WERI-Rb-1 (cell line): ENCODE data around the gene EIF2S3.

ENCODE experiments used
- DNase-seq: peaks from one replicate; pipeline ENCODE4 v3.0.0-alpha.2; 2020
- H3K27ac ChIP-seq: fragments of 250-450 bp; sonication (Bioruptor Pico); 2 replicates; pipeline ENCODE4 v1.5.1; 2020; ENCODE audit warnings: mild to moderate bottlenecking, moderate library complexity
- H3K27me3 ChIP-seq: fragments of 250-450 bp; sonication (Bioruptor Pico); 2 replicates; pipeline ENCODE4 v1.5.1; 2021; ENCODE audit warnings: mild to moderate bottlenecking, low read depth, moderate library complexity; ENCODE audit not compliant: insufficient read depth, severe bottlenecking
- H3K36me3 ChIP-seq: fragments of 250-450 bp; sonication (Bioruptor Pico); 2 replicates; pipeline ENCODE4 v1.5.1; 2020; ENCODE audit warnings: mild to moderate bottlenecking, moderate library complexity
- H3K4me3 ChIP-seq: 2 replicates; pipeline ENCODE4 v1.5.1; 2011; ENCODE audit warnings: low read depth, mild to moderate bottlenecking, control low read depth, low read length
- H3K9me3 ChIP-seq: fragments of 250-450 bp; sonication (Bioruptor Pico); 2 replicates; pipeline ENCODE4 v1.5.1; 2021; ENCODE audit warnings: mild to moderate bottlenecking, moderate library complexity; ENCODE audit not compliant: severe bottlenecking
- TF ChIP-seq, protein P1 (sequence below): IDR thresholded peaks from 2 replicates; pipeline ENCODE4 v1.5.1; 2011; ENCODE audit warnings: low read depth, mild to moderate bottlenecking, control low read depth, inconsistent platforms, low read length

The EIF2S3 gene

DNA sequence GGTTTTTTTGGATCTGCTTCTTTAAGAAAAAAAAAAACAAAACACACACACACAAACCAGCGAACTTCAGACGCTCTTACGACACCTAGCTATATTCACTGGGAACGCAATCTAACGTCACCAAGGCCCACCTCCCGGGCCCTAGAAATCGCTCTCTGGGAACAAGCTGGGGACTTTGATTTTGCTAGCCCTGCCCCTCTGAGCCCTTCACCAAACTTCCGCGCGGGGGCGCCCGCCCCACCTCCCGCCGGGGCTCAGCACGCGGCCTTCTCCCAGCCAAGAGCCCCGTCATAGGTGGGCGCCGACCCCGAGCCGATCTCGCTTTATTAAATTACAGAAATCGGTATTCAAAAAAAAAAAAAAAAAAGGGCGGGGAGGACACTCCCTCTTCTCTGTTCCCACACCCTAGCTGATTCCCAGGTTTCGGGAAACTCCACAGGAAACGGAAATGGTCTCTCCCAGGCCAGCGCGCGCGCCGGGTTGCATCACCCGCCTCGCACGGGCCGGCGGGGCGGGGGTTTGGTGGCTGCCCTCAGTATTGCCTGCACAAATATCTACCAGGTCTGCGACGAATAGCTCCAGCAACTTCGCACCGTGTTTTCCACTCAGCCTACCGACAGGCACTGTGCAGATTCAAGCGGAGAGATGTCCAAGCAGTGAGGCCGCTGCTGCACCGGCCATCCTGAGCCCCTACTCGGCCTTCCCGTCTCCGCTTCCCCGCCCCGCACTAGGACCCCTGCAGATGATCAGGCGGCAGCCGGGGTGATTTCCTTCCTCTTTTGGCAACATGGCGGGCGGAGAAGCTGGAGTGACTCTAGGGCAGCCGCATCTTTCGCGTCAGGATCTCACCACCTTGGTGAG, at the start of gene EIF2S3:
Gene EIF2S3 (plus strand): TSS at position 775 of the 861 bp plus-strand sequence. CDS start 13 bp downstream, at position 788.
- Histone ChIP-seq H3K27ac (no peak within 1 kb of the TSS; the same call in 1 of the 2 replicates), H3K9me3 (no peaks in the 10 kb centered on the region), H3K27me3 (no peaks in the 10 kb centered on the region), H3K36me3 (peaks cover 12% of the 10 kb centered on the region), H3K4me3 (no peak within 1 kb of the TSS; the same call in 1 of the 2 replicates)
- TF ChIP-seq, protein P1, sequence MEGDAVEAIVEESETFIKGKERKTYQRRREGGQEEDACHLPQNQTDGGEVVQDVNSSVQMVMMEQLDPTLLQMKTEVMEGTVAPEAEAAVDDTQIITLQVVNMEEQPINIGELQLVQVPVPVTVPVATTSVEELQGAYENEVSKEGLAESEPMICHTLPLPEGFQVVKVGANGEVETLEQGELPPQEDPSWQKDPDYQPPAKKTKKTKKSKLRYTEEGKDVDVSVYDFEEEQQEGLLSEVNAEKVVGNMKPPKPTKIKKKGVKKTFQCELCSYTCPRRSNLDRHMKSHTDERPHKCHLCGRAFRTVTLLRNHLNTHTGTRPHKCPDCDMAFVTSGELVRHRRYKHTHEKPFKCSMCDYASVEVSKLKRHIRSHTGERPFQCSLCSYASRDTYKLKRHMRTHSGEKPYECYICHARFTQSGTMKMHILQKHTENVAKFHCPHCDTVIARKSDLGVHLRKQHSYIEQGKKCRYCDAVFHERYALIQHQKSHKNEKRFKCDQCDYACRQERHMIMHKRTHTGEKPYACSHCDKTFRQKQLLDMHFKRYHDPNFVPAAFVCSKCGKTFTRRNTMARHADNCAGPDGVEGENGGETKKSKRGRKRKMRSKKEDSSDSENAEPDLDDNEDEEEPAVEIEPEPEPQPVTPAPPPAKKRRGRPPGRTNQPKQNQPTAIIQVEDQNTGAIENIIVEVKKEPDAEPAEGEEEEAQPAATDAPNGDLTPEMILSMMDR = peak; percentile 75
- peak; percentile 92 for DNase-seq

DNA sequence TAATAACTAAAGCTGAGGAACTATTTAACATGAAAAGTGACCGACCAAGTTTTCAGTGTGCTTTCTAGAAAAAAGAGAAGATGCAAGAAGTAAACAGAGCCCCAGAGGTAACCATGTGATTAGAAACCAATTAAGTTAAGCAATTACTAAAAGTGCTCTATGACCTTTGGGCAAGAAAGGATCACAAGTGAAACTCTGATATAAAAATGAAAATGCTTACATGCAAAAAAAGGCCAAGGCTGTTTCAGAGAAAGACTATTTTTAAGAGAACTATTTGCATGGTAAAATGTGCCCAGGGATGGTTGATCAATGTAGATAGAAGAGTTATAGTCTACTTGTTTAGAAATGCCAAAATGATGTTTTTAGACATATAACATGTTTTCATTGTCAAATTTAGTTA, 49.7 kb upstream of the EIF2S3 start:
- Histone ChIP-seq H3K4me3 (no peak overlapping the region), H3K36me3 (peaks cover 27% of the 10 kb centered on the region), H3K27ac (no peak overlapping the region), H3K27me3 (peaks cover 2% of the 10 kb centered on the region), H3K9me3 (no peaks in the 10 kb centered on the region)
- no peak for DNase-seq
- TF ChIP-seq, protein P1 = no peak

DNA sequence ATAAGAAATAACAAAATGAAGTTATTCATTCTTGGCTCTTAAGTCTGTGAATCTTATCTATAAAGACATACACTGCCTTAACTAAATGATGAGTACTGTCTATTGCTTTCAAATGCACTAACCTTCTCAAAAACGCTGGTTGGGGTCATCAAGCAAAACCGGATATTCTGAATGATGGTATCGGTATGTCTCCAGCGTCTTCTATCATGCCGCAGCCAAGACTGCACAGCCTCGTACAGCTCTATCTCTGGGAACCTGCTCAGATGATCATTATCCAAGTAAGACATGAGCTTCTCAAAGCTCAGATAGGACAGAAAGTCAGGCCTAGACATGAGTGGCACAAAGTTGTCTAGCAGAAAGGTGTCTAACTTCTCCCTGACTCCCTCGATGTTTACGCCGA, 48.9 kb upstream of the EIF2S3 start:
- Histone ChIP-seq H3K27ac (no peak overlapping the region), H3K36me3 (peaks cover 23% of the 10 kb centered on the region), H3K9me3 (no peaks in the 10 kb centered on the region), H3K4me3 (no peak overlapping the region), H3K27me3 (peaks cover 2% of the 10 kb centered on the region)
- TF ChIP-seq, protein P1 = no peak
- no peak for DNase-seq

GRCh38 chrX:24012266-24012665, 42.5 kb upstream of the EIF2S3 start:
- Histone ChIP-seq H3K27me3 (peaks cover 6% of the 10 kb centered on the region), H3K9me3 (no peaks in the 10 kb centered on the region), H3K4me3 (no peak overlapping the region)

DNA sequence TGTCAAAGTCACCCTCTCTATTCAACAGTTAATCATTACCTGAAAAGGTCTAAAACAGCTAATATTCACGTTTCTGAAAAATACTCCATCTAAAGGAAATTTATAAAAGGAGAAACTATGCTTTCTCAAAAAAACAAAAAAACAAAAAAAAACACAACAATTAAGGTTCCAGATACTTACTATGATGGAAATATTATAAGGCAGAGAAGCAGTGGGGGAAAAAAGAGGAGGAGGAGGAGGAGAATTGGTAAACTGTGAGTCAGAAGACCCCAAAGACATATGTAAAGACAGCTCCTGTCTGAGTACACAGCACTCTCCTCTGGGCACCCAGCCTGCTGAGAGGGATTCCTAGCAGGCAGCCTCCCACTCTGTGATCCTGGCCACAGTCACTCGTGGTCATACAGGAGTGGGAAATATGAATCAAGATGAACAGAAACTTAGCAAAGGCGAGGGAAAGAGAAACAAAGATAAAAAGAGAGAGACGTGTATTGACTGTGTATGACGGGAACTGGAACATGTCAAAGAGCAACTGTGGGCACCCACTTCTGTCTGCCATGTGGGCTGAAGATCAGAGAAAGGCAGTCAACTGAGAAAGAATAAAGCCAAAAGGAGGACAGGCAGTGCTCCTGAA, 40.3 kb upstream of the EIF2S3 start:
- TF ChIP-seq, protein P1 = no peak
- no peak for DNase-seq
- Histone ChIP-seq H3K27me3 (peaks cover 18% of the 10 kb centered on the region), H3K9me3 (no peaks in the 10 kb centered on the region), H3K36me3 (peaks cover 9% of the 10 kb centered on the region; the same call in 1 of the 2 replicates), H3K27ac (no peak overlapping the region), H3K4me3 (no peak overlapping the region)

More at GRCh38 chrX:24012266-24012665, 42.5 kb upstream of the EIF2S3 start:
- peaks cover 9% of the 10 kb centered on the region; the same call in 1 of the 2 replicates for H3K36me3 ChIP-seq
- no peak for DNase-seq
- TF ChIP-seq, protein P1 = no peak
- H3K27ac ChIP-seq = no peak overlapping the region
